HL-60 (cell line): ENCODE data around the gene ENTPD2.

Source experiments
- CTCF ChIP-seq: IDR thresholded peaks from one replicate; pipeline ENCODE4 v1.5.1; 2011; ENCODE audit warnings: low read length, control low read depth, inconsistent platforms; ENCODE audit not compliant: insufficient read depth
- POLR2AphosphoS5 ChIP-seq: IDR thresholded peaks from 2 replicates; pipeline ENCODE4 v1.6.1; 2012; ENCODE audit warnings: low read depth

- TF ChIP-seq CTCF, result no peak
- no peak for TF ChIP-seq POLR2AphosphoS5
These were observed 24.2 kb upstream of the ENTPD2 start for GRCh38 chr9:137077758-137078693.
